ENCODE results near the gene COIL. TPM values are rescaled to one million over a fixed set of nuclear protein-coding genes. Genes with fewer than 3 reads are reported as not detected.
"Not testable (repeated sequence)": the region's sequence is repeated elsewhere in the genome, so short reads cannot be mapped to it uniquely, and the experiment has no call there.

COIL gene
- total RNA-seq, 1 donor from 2014 or later, result 20.6 TPM

- no peaks in the 10 kb centered on the region for H4K20me1 ChIP-seq (ENCODE audit: insufficient read depth, low read length)
- TF ChIP-seq EZH2 (IDR thresholded peaks at IDR 0.05; ENCODE audit: insufficient read depth, low read length), result no peak
- TF ChIP-seq CTCF (IDR thresholded peaks at IDR 0.05; ENCODE audit: insufficient read depth, low read depth, low read length), result no peak
- H3K4me1 ChIP-seq (ENCODE audit: insufficient read depth, low read length), result no peaks in the 10 kb centered on the region
- Mint-ChIP-seq H3K4me3 (ENCODE audit: unreplicated experiment) (no peak overlapping the region), H3K9me3 (ENCODE audit: unreplicated experiment) (no peaks in the 10 kb centered on the region), H3K27ac (ENCODE audit: unreplicated experiment) (no peak overlapping the region), H3K36me3 (ENCODE audit: low read depth, unreplicated experiment) (no peaks in the 10 kb centered on the region), H3K4me1 (ENCODE audit: low read depth, unreplicated experiment) (peaks cover under 1% of the 10 kb centered on the region), H3K27me3 (ENCODE audit: low read depth, unreplicated experiment) (peaks cover 4% of the 10 kb centered on the region)
- H3K36me3 ChIP-seq (ENCODE audit: insufficient read depth, low read length), result no peaks in the 10 kb centered on the region
- FAIRE-seq (no peak), DNase-seq (ENCODE audit: low read depth) (no peak)
- no peak overlapping the region for H2AFZ ChIP-seq (ENCODE audit: low read depth, low read length)
- H3K79me2 ChIP-seq (ENCODE audit: insufficient read depth, low read length), result no peaks in the 10 kb centered on the region
- H3K27ac ChIP-seq (ENCODE audit: low read depth, low read length), result no peak overlapping the region
- no peaks in the 10 kb centered on the region for H3K9me3 ChIP-seq (ENCODE audit: insufficient read depth, low read depth, low read length)
- H3K4me3 ChIP-seq (ENCODE audit: insufficient read depth, low read depth, low read length), result no peak overlapping the region
- H3K9ac ChIP-seq (ENCODE audit: low read length), result no peak overlapping the region
- no peak overlapping the region for H3K4me2 ChIP-seq (ENCODE audit: low read length)
- no peaks in the 10 kb centered on the region for H3K27me3 ChIP-seq (ENCODE audit: insufficient read depth, low read length)
Measured at GRCh38 chr17:56966338-56966737, 5.5 kb upstream of the COIL start.

GRCh38 chr17:56965681-56966080 is 4.8 kb upstream of the COIL start:
- H3K27me3 Mint-ChIP-seq (ENCODE audit: low read depth, unreplicated experiment); H3K36me3 Mint-ChIP-seq (ENCODE audit: low read depth, unreplicated experiment); H3K9me3 Mint-ChIP-seq (ENCODE audit: unreplicated experiment); H3K27me3 ChIP-seq (ENCODE audit: insufficient read depth, low read length); H3K4me3 Mint-ChIP-seq (ENCODE audit: unreplicated experiment); H3K4me1 Mint-ChIP-seq (ENCODE audit: low read depth, unreplicated experiment); H3K4me2 ChIP-seq (ENCODE audit: low read length); H2AFZ ChIP-seq (ENCODE audit: low read depth, low read length); H3K4me3 ChIP-seq (ENCODE audit: insufficient read depth, low read depth, low read length); H3K79me2 ChIP-seq (ENCODE audit: insufficient read depth, low read length); H3K9me3 ChIP-seq (ENCODE audit: insufficient read depth, low read depth, low read length); H3K4me1 ChIP-seq (ENCODE audit: insufficient read depth, low read length); H3K36me3 ChIP-seq (ENCODE audit: insufficient read depth, low read length); H4K20me1 ChIP-seq (ENCODE audit: insufficient read depth, low read length); FAIRE-seq; DNase-seq (ENCODE audit: low read depth); H3K9ac ChIP-seq (ENCODE audit: low read length); H3K27ac ChIP-seq (ENCODE audit: low read depth, low read length); H3K27ac Mint-ChIP-seq (ENCODE audit: unreplicated experiment): not testable (repeated sequence)

- H3K4me2 ChIP-seq (ENCODE audit: low read length); H3K27me3 Mint-ChIP-seq (ENCODE audit: low read depth, unreplicated experiment); H3K27me3 ChIP-seq (ENCODE audit: insufficient read depth, low read length); FAIRE-seq; H3K36me3 ChIP-seq (ENCODE audit: insufficient read depth, low read length); H3K4me3 ChIP-seq (ENCODE audit: insufficient read depth, low read depth, low read length); H3K9me3 Mint-ChIP-seq (ENCODE audit: unreplicated experiment); H3K9ac ChIP-seq (ENCODE audit: low read length); H2AFZ ChIP-seq (ENCODE audit: low read depth, low read length); H3K36me3 Mint-ChIP-seq (ENCODE audit: low read depth, unreplicated experiment); H3K4me3 Mint-ChIP-seq (ENCODE audit: unreplicated experiment); H3K27ac ChIP-seq (ENCODE audit: low read depth, low read length); H3K79me2 ChIP-seq (ENCODE audit: insufficient read depth, low read length); H3K4me1 Mint-ChIP-seq (ENCODE audit: low read depth, unreplicated experiment); H4K20me1 ChIP-seq (ENCODE audit: insufficient read depth, low read length); H3K4me1 ChIP-seq (ENCODE audit: insufficient read depth, low read length); H3K9me3 ChIP-seq (ENCODE audit: insufficient read depth, low read depth, low read length); DNase-seq (ENCODE audit: low read depth); H3K27ac Mint-ChIP-seq (ENCODE audit: unreplicated experiment): not testable (repeated sequence)
Measured at GRCh38 chr17:56965241-56965640, 4.4 kb upstream of the COIL start.

GRCh38 chr17:56956992-56957391 is 3.9 kb downstream of the COIL start:
- peaks cover 40% of the 10 kb centered on the region for H4K20me1 ChIP-seq (ENCODE audit: insufficient read depth, low read length)
- H3K9me3 ChIP-seq (ENCODE audit: insufficient read depth, low read depth, low read length), result no peaks in the 10 kb centered on the region
- Mint-ChIP-seq H3K27ac (ENCODE audit: unreplicated experiment) (no peak overlapping the region), H3K9me3 (ENCODE audit: unreplicated experiment) (no peaks in the 10 kb centered on the region), H3K4me3 (ENCODE audit: unreplicated experiment) (no peak overlapping the region), H3K27me3 (ENCODE audit: low read depth, unreplicated experiment) (no peaks in the 10 kb centered on the region), H3K36me3 (ENCODE audit: low read depth, unreplicated experiment) (no peaks in the 10 kb centered on the region), H3K4me1 (ENCODE audit: low read depth, unreplicated experiment) (peaks cover 11% of the 10 kb centered on the region)
- H3K27me3 ChIP-seq (ENCODE audit: insufficient read depth, low read length), result no peaks in the 10 kb centered on the region
- no peak for FAIRE-seq
- H2AFZ ChIP-seq (ENCODE audit: low read depth, low read length), result no peak overlapping the region
- no peak overlapping the region for H3K27ac ChIP-seq (ENCODE audit: low read depth, low read length)
- no peak overlapping the region for H3K4me3 ChIP-seq (ENCODE audit: insufficient read depth, low read depth, low read length)
- H3K4me1 ChIP-seq (ENCODE audit: insufficient read depth, low read length), result no peaks in the 10 kb centered on the region
- no peaks in the 10 kb centered on the region for H3K36me3 ChIP-seq (ENCODE audit: insufficient read depth, low read length)
- H3K9ac ChIP-seq (ENCODE audit: low read length), result no peak overlapping the region
- H3K4me2 ChIP-seq (ENCODE audit: low read length), result no peak overlapping the region
- TF ChIP-seq EZH2 (IDR thresholded peaks at IDR 0.05; ENCODE audit: insufficient read depth, low read length) (no peak), CTCF (IDR thresholded peaks at IDR 0.05; ENCODE audit: insufficient read depth, low read depth, low read length) (no peak)
- DNase-seq (ENCODE audit: low read depth), result no peak
- H3K79me2 ChIP-seq (ENCODE audit: insufficient read depth, low read length), result peaks cover 65% of the 10 kb centered on the region
